ENCODE data around the gene ETFB. TPM values are rescaled to one million over a fixed set of nuclear protein-coding genes. Genes with fewer than 3 reads are reported as not detected.
A peak's percentile ranks its signal among the peaks of the same experiment; 100 is the strongest.

ETFB gene
- total and polyA plus RNA-seq, 9 of the 15 experiments (the other 6 are each of a cell fraction or from before 2014, with no cell fraction given): 18.1 to 143 (median 96.1) TPM

- TF ChIP-seq REST (IDR thresholded peaks at IDR 0.05; ENCODE audit: borderline replicate concordance): peak; percentile 78
- TF ChIP-seq REST (CRISPR knock-in tag; IDR thresholded peaks at IDR 0.05; ENCODE audit: low read depth): no peak
- peak; percentile 79 for TF ChIP-seq CREB3L1 (IDR thresholded peaks at IDR 0.05; ENCODE audit: borderline replicate concordance, low read depth)
- TF ChIP-seq FOXJ3 (CRISPR knock-in tag; IDR thresholded peaks at IDR 0.05): no peak
- no peak for TF ChIP-seq MCM3 (IDR thresholded peaks at IDR 0.05)
- TF ChIP-seq ASH1L (IDR thresholded peaks at IDR 0.05; ENCODE audit: borderline replicate concordance, low read depth, partially characterized antibody): peak; percentile 53
- TF ChIP-seq CTCF (IDR thresholded peaks at IDR 0.05 in 2 of 3, conservative IDR thresholded peaks at IDR 0.05 in 1 of 3; ENCODE audit: insufficient read depth in 2 of 3, low read depth in 1 of 3, low read length in 3 of 3): peak; percentile 87 to 95 (median 87)
Observed at GRCh38 chr19:51338563-51339312, 27.4 kb downstream of the ETFB start (continued).

All from K562 (cell line).